Measurements from ENCODE around the gene TYK2.

DNA sequence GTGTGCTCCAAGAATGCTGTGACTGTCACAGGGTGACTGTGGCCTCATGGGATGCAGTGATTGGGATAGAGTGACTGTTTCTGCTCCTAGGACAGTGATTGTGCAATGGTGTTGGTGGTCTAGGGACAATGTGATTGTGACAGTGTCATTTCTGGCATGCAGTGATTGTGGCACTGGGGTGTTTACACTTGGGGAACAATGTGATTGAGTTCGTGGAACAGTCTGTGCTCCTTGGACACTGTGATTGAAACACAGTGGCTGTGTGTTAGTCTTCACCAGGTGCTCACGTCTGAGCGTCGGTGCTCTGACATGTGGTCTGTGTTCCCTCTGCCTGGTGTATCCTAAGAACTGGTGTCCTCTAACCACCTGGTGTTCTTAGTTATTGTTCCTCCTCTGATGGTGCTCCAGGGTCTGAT lies 41.7 kb upstream of the TYK2 start:
- TF ChIP-seq, protein P1, sequence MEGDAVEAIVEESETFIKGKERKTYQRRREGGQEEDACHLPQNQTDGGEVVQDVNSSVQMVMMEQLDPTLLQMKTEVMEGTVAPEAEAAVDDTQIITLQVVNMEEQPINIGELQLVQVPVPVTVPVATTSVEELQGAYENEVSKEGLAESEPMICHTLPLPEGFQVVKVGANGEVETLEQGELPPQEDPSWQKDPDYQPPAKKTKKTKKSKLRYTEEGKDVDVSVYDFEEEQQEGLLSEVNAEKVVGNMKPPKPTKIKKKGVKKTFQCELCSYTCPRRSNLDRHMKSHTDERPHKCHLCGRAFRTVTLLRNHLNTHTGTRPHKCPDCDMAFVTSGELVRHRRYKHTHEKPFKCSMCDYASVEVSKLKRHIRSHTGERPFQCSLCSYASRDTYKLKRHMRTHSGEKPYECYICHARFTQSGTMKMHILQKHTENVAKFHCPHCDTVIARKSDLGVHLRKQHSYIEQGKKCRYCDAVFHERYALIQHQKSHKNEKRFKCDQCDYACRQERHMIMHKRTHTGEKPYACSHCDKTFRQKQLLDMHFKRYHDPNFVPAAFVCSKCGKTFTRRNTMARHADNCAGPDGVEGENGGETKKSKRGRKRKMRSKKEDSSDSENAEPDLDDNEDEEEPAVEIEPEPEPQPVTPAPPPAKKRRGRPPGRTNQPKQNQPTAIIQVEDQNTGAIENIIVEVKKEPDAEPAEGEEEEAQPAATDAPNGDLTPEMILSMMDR (conservative IDR thresholded peaks at IDR 0.05; ENCODE audit: low read depth, low read length), result no peak
- TF ChIP-seq EZH2 (IDR thresholded peaks at IDR 0.05; ENCODE audit: borderline replicate concordance, low read depth, low read length, poor library complexity, severe bottlenecking), result no peak
